SIG-M5 treated with dmso at 0.1 percent for 504 hours (cell line): ENCODE results near the gene ITPKB.
"Not testable (repeated sequence)": the region's sequence is repeated elsewhere in the genome, so short reads cannot be mapped to it uniquely, and the experiment has no call there.

Source experiments
- DNase-seq: peaks from one replicate; lab custom pipeline; 2025; ENCODE audit not compliant: unreplicated experiment; lab: John Stamatoyannopoulos, UW

ITPKB gene

GRCh38 chr1:226738995-226739695, at the start of gene ITPKB:
Gene ITPKB, minus strand, starts transcription at chr1:226739282. Its CDS starts 1,824 bp downstream, at chr1:226737458.
- DNase-seq, result peak; percentile 96

GRCh38 chr1:226787638-226788037, 48.6 kb upstream of the ITPKB start:
- no peak for DNase-seq

DNA sequence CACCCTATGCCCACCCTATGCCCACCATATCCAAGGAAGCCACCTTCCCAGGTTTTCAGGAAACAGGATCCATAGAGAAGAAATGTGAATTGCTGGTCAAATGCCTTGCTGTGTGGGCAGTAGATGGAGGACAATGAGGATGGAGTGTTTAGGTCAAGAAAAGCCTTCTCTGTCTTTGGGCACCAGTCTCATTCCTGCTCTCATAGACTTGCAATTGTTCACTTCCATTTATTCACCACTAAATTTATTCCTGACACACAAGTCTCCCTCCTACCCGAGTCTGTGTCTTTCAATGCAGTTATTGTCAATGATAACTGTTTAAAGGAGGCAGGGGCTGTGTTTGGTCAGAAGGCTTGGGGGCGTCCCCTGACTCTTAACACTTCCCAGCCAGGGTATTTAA, 48.0 kb upstream of the ITPKB start:
- no peak for DNase-seq

- no peak for DNase-seq
Observed at GRCh38 chr1:226786550-226786949, 47.5 kb upstream of the ITPKB start.

- no peak for DNase-seq
Observed at GRCh38 chr1:226785805-226786204, 46.7 kb upstream of the ITPKB start.

- DNase-seq, result no peak
Observed at GRCh38 chr1:226784081-226785049, 45.3 kb upstream of the ITPKB start.

- DNase-seq, result no peak
Observed at GRCh38 chr1:226782845-226783601, 43.9 kb upstream of the ITPKB start.

GRCh38 chr1:226781937-226782609, 43.0 kb upstream of the ITPKB start:
- no peak for DNase-seq

GRCh38 chr1:226779561-226779960, 40.5 kb upstream of the ITPKB start:
- DNase-seq, result no peak

GRCh38 chr1:226778657-226779058, 39.6 kb upstream of the ITPKB start:
- no peak for DNase-seq

- no peak for DNase-seq
Observed at GRCh38 chr1:226776975-226777374, 37.9 kb upstream of the ITPKB start.

DNA sequence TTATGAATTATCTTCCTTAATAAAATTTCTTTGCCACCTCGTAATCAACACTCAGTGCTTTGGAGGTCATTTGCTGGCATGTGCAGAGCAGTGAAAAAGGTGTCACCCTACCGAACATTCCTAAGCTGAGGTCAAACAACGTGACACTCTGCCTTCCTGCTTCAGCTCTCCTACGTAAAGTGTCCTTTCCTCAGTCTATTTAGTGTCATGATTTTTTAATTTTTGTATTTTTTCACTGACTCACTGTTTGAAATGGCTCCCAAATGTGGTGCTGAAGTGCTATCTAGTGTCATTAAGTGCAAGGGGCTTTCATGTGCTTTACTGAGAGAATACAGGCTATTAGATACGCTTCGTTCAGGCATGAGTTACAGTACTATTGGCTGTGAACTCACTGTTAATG, 37.0 kb upstream of the ITPKB start:
- DNase-seq, result no peak

DNA sequence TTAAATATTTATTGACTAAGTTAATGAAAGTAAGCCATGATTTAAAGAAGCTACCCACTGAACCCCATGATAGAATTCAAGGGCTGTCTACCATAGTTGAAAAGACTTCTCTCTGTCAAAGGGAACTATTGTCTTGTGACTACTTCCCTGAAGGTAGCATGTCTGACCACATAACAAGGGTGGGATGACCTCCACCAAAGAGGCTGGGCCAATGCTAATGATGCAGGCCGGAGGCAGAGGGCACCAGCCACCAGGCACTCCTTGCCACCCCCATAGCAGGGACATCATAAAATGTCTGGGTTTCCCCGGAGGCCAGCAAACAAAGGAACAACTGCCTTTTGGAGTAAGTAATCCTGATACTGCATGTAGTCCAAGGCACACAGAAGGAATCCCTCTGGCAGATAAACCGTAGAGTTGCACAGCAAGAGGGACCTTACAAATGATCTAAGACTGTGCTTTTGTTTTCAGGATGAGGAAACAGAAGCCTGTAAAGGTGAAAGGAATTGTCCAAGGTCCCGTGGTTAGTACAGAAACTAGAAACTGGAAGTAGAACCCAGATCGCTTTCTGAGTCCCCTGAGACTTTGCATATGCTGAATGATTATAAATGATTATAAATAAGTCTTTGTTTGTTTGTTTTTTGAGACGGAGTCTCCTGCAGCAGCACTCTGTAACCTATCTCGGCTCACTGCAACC, 33.5 kb upstream of the ITPKB start:
- peak; percentile 29 for DNase-seq

DNA sequence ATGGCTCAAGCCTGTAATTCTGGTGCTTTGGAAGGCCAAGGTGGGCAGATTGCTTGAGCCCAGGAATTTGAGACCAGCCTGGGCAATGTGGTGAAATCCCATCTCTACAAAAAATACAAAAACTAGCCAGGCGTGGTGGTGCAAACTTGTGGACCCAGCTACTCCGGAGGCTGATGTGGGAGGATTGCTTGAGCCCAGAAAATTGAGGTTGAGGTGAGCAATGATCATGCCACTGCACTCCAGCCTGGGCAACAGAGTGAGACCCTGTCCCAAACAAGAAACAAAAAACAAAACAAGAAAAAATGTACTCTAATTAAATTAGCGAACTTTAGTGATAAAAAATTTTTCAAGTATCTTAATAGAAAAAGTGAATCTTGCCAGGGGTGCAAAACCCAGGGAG, 28.1 kb upstream of the ITPKB start:
- DNase-seq, result not testable (repeated sequence)

DNA sequence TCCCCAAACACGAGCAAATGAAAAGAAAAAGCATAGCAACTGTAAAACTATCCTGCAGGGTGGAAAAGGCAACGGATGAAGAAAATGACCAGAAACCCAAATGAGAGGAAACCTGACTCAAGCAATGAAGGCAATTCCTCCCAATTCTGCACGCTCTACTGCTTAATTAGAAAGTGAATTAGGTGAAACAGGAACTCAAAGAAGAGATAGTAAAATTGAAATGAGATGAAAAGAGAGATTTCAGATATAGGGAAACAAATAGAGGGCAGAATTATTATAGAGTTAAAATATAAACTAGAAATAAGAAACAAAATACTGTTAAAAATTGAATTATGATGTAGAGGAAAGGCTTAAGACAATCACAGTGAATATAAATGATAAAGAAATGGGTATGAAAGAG, 27.5 kb upstream of the ITPKB start:
- no peak for DNase-seq

- DNase-seq, result no peak
Observed at GRCh38 chr1:226764533-226764932, 25.5 kb upstream of the ITPKB start.

DNA sequence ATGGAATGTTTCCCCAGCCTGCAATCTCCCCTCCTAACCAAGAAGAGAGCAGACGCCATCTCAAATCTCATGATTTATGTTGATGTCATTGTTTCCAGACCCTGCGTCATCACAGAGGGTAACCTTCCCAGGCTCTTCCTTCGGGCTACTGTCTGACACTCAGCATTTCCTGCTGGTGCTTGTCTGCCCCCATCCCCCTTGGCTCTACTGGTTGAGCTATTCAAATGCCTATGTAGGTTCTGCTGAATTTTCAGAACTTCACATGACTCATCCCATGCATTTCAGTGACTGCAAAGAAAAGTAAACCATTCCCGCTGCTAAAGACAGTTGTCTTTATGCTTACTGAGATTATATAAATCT, 24.8 kb upstream of the ITPKB start:
- DNase-seq, result no peak

- DNase-seq, result no peak
Observed at GRCh38 chr1:226762988-226763904, 24.2 kb upstream of the ITPKB start.

GRCh38 chr1:226762055-226762454, 23.0 kb upstream of the ITPKB start:
- no peak for DNase-seq
